Mucosa of stomach (tissue), 1 donor: ENCODE measurements around the gene HNRNPD.
"Not testable (repeated sequence)": the region's sequence is repeated elsewhere in the genome, so short reads cannot be mapped to it uniquely, and the experiment has no call there.

Experiments used
- H3K27me3 ChIP-seq: one replicate; pipeline ENCODE4 v1.7.0; 2013; ENCODE audit warnings: mild to moderate bottlenecking, low read length; ENCODE audit not compliant: control insufficient read depth, insufficient read depth
- H3K36me3 ChIP-seq: one replicate; pipeline ENCODE4 v1.7.0; 2013; ENCODE audit warnings: low read length; ENCODE audit not compliant: control insufficient read depth, insufficient read depth
- H3K4me1 ChIP-seq: one replicate; pipeline ENCODE4 v1.7.0; 2013; ENCODE audit warnings: mild to moderate bottlenecking, low read length; ENCODE audit not compliant: control insufficient read depth, insufficient read depth
- H3K4me3 ChIP-seq: one replicate; pipeline ENCODE4 v1.7.0; 2013; ENCODE audit warnings: low read length
- H3K9ac ChIP-seq: one replicate; pipeline ENCODE4 v1.7.0; 2013; ENCODE audit warnings: mild to moderate bottlenecking, low read length, moderate library complexity
- H3K9me3 ChIP-seq: one replicate; pipeline ENCODE4 v1.7.0; 2013; ENCODE audit warnings: mild to moderate bottlenecking, low read length, moderate library complexity; ENCODE audit not compliant: control insufficient read depth
- donor health status: Pancreatic carcinoma.

HNRNPD gene

DNA sequence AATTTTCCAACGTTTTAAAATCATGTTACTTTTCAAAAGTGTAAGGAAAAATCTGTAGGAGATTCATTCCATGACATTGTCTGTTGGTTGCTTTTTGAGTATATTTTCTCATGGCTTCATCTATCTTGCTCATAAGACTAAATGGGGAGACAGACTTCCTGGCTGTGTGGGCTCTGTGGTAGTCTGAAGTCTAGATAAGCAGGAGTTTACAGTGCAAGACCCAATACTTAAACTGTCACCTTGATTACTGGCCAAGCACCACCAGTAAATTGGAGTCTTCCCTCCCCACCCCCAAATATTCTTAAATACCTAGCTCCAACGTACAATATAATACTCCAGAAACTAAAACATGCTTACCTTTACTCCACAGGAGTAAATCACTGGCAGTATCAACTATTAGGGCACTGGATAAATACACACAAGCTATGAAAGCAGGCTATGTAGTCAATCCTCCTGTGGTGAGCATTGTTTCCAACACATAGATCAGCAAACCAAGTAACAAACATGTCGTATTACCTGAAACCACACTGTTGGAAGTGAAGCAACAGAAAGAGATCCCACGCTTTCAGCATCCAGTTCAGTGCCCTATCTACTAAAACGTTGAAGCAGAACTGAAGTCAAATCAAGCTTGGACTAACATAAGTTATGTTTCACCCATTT lies 6.2 kb downstream of the HNRNPD start:
- peak overlapping the region; percentile 11 for H3K9ac ChIP-seq
- H3K4me3 ChIP-seq, result peak overlapping the region; percentile 14
- H3K36me3 ChIP-seq, result no peaks in the 10 kb centered on the region
- H3K27me3 ChIP-seq, result no peaks in the 10 kb centered on the region
- H3K4me1 ChIP-seq, result peaks cover 31% of the 10 kb centered on the region
- H3K9me3 ChIP-seq, result no peaks in the 10 kb centered on the region

GRCh38 chr4:82366431-82366830 lies 7.4 kb downstream of the HNRNPD start:
- not testable (repeated sequence) for H3K27me3 ChIP-seq, H3K4me3 ChIP-seq, H3K9ac ChIP-seq, H3K36me3 ChIP-seq, H3K9me3 ChIP-seq
- H3K4me1 ChIP-seq, result peaks cover 36% of the 10 kb centered on the region

GRCh38 chr4:82363896-82364487 lies 9.8 kb downstream of the HNRNPD start:
- H3K36me3 ChIP-seq, result no peaks in the 10 kb centered on the region
- H3K4me3 ChIP-seq, result no peak overlapping the region
- H3K9me3 ChIP-seq, result no peaks in the 10 kb centered on the region
- H3K4me1 ChIP-seq, result peaks cover 23% of the 10 kb centered on the region
- H3K9ac ChIP-seq, result no peak overlapping the region
- H3K27me3 ChIP-seq, result no peaks in the 10 kb centered on the region

- Histone ChIP-seq H3K9ac (no peak overlapping the region), H3K4me3 (no peak overlapping the region), H3K36me3 (no peaks in the 10 kb centered on the region), H3K4me1 (peaks cover 10% of the 10 kb centered on the region), H3K27me3 (no peaks in the 10 kb centered on the region), H3K9me3 (no peaks in the 10 kb centered on the region)
Measured at GRCh38 chr4:82362565-82362964, 11.2 kb downstream of the HNRNPD start.

DNA sequence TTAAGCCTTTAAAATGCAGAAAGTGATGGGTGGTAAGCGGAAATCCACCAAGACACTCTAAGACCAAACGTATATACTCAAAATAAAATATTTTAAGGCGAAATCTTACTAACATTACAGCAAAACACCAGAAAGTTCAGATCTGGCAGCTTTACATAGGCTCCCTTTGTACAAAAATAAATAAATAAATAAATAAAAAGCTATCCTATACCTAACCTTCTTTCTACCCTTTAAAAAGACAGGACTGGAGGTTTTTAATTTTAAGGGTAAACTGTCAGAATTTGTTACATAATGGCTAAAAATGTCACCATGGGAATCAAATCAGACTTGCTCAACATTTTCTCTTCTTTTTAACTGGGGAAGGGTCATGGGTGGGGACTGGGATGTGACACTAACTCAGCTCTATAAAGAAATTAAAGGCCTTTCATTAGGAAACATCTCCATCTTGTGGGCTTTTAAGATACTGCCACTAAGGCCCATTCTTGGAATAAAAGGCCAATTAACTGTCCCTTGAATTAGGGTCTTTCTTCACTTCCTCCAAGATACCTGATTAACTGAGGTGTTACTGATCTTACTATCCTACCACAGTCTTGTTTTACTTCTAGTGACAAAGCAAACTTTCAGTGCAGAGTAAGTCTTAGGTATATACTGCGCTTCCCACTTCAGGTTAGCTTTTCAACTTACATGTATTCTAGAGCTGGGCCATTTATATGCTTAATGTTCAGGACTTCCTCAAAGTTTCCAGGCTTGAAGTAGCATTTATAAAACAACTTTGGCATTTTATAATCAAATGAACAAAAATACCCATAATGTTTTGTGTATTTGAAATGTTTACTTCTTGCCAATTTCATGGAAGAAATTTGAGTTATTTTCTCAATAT lies 13.3 kb downstream of the HNRNPD start:
- H3K4me3 ChIP-seq, result no peak overlapping the region
- H3K4me1 ChIP-seq, result peaks cover 7% of the 10 kb centered on the region
- H3K9me3 ChIP-seq, result no peaks in the 10 kb centered on the region
- H3K9ac ChIP-seq, result no peak overlapping the region
- H3K27me3 ChIP-seq, result no peaks in the 10 kb centered on the region
- H3K36me3 ChIP-seq, result peaks cover 9% of the 10 kb centered on the region

DNA sequence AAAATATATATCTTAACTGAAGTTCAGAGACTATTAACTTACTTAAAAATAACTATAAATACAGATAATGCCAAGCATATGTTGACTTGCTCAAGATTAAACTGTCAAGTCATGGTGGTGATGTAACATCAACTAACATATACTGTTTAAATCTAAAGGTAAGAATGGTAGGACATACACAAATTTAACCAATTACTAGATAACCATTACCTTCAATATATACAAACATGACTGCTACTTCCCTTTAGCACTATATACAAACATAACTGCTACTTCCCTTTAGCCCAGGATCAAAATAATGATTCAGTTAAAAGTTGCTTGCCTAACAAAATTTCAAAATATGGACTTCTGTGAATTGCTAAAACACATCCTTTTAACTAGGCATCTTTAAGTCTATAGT lies 14.9 kb downstream of the HNRNPD start:
- H3K9ac ChIP-seq, result no peak overlapping the region
- no peaks in the 10 kb centered on the region for H3K9me3 ChIP-seq
- H3K4me1 ChIP-seq, result peaks cover 7% of the 10 kb centered on the region
- H3K4me3 ChIP-seq, result no peak overlapping the region
- no peaks in the 10 kb centered on the region for H3K27me3 ChIP-seq
- peaks cover 12% of the 10 kb centered on the region for H3K36me3 ChIP-seq

DNA sequence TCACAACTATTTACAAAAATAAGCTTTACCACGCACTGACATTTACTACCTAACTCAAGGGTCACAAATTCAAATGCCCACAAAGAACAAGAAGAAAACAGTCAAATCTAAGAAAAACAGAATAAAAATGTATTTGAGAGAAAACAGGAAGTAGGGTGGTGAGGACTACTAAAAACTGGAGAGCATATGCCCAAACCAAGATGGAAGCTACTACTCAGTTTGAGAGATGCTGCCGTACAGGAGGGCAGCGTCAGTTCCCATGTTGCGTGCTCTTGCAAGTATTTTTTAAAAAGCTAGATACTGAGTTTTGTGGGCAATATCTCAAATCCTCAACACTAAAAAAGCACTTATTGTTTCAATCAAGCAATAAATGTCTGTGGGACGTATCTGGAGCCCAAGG lies 16.2 kb downstream of the HNRNPD start:
- H3K4me1 ChIP-seq, result peaks cover 6% of the 10 kb centered on the region
- no peak overlapping the region for H3K9ac ChIP-seq
- peaks cover 12% of the 10 kb centered on the region for H3K36me3 ChIP-seq
- H3K27me3 ChIP-seq, result no peaks in the 10 kb centered on the region
- no peak overlapping the region for H3K4me3 ChIP-seq
- no peaks in the 10 kb centered on the region for H3K9me3 ChIP-seq

GRCh38 chr4:82354788-82355187 lies 19.0 kb downstream of the HNRNPD start:
- peaks cover 12% of the 10 kb centered on the region for H3K36me3 ChIP-seq
- no peak overlapping the region for H3K4me3 ChIP-seq
- no peaks in the 10 kb centered on the region for H3K9me3 ChIP-seq
- no peaks in the 10 kb centered on the region for H3K4me1 ChIP-seq
- no peaks in the 10 kb centered on the region for H3K27me3 ChIP-seq
- no peak overlapping the region for H3K9ac ChIP-seq

- Histone ChIP-seq H3K4me1 (no peaks in the 10 kb centered on the region), H3K36me3 (peaks cover 12% of the 10 kb centered on the region), H3K4me3 (no peak overlapping the region), H3K27me3 (no peaks in the 10 kb centered on the region), H3K9ac (no peak overlapping the region), H3K9me3 (no peaks in the 10 kb centered on the region)
Measured at GRCh38 chr4:82352825-82353366, 20.9 kb downstream of the HNRNPD start.

DNA sequence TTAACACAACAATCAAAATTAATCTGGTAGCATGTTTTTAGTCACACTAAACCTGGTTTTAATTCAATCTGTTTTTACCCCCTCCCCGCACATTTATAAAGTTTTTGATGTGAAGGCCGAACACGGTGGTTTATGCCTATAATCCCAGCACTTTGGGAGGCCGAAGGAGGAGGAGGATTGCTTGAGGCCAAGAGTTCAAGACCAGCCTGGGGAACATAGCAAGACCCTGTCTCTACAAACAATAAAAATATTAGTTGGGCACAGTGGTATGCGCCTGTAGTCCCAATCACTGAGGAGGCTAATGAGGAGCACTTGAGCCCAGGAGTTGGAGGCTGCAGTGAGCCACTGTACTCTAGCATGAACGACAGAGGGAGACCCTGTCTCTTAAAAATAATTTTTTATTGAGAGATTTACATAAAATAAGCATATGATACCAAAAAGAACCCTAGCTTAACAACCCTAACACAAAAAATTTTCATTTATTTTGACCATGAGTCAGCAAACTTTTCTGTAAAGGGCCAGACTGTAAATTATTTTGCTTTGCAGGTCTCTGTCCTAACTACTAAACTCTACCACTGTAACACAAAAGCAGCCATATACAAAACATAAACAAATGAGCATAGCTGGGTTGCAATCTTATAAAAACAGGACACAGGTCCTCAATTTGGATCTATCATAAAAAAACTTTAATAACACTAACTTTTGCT lies 21.5 kb downstream of the HNRNPD start:
- H3K4me3 ChIP-seq, result no peak overlapping the region
- no peaks in the 10 kb centered on the region for H3K9me3 ChIP-seq
- H3K36me3 ChIP-seq, result peaks cover 12% of the 10 kb centered on the region
- H3K4me1 ChIP-seq, result no peaks in the 10 kb centered on the region
- no peaks in the 10 kb centered on the region for H3K27me3 ChIP-seq
- no peak overlapping the region for H3K9ac ChIP-seq

- Histone ChIP-seq H3K36me3 (no peaks in the 10 kb centered on the region), H3K4me1 (no peaks in the 10 kb centered on the region), H3K9ac (no peak overlapping the region), H3K4me3 (no peak overlapping the region), H3K27me3 (no peaks in the 10 kb centered on the region), H3K9me3 (no peaks in the 10 kb centered on the region)
Measured at GRCh38 chr4:82346126-82346525, 27.7 kb downstream of the HNRNPD start.
